Esophagus muscularis mucosa (tissue), 4 donors: Measurements from ENCODE around the gene GAREM2. TPM values are rescaled to one million over a fixed set of nuclear protein-coding genes. Genes with fewer than 3 reads are reported as not detected.

ENCODE experiments used
- DNase-seq: peaks from one replicate; pipeline ENCODE4 v3.0.0-alpha.2; 2017; ENCODE audit errors: extremely low spot score
- H3K27ac ChIP-seq, 4 donors: fragments of 200-600 bp; sonication (generic); replicated peaks in 1 of 4; 1 replicate in 3 of 4; 2 replicates in 1 of 4; pipeline ENCODE4 v1.5.1; 2016 to 2019; ENCODE audit warnings: mild to moderate bottlenecking in 1 of 4
- H3K27me3 ChIP-seq, 4 donors: fragments of 200-600 bp; sonication (generic); one replicate each; pipeline versions ENCODE4 v1.5.1 to v1.6.0; 2016 to 2019
- H3K36me3 ChIP-seq, 4 donors: fragments of 200-600 bp; sonication (generic); one replicate each; pipeline ENCODE4 v1.5.1; 2016 to 2019
- H3K4me1 ChIP-seq, 4 donors: fragments of 200-600 bp; sonication (generic); one replicate each; pipeline ENCODE4 v1.5.1; 2016 to 2019
- H3K4me3 ChIP-seq, 4 donors: fragments of 200-600 bp; sonication (generic); 1 replicate in 2 of 4; 2 replicates in 2 of 4; pipeline ENCODE4 v1.5.1; 2016 to 2019; ENCODE audit warnings: mild to moderate bottlenecking in 4 of 4, moderate library complexity in 1 of 4
- H3K9me3 ChIP-seq, 4 donors: fragments of 200-600 bp; sonication (generic); 1 replicate in 3 of 4; 2 replicates in 1 of 4; pipeline ENCODE4 v1.5.1; 2016 to 2019
- EP300 ChIP-seq: sonication (generic); formaldehyde crosslinking; IDR thresholded peaks from one replicate; pipeline ENCODE4 v1.6.1; 2017; ENCODE audit warnings: antibody characterized with exemption
- POLR2A ChIP-seq: fragments of 450-650 bp; IDR thresholded peaks from one replicate; pipeline ENCODE4 v1.6.1; 2017; ENCODE audit warnings: antibody characterized with exemption, moderate library complexity, mild to moderate bottlenecking, low read depth
- POLR2AphosphoS5 ChIP-seq, 2 donors: sonication (generic); formaldehyde crosslinking; IDR thresholded peaks; one replicate each; pipeline ENCODE4 v1.6.1; 2017; ENCODE audit warnings: antibody characterized with exemption in 2 of 2
- WGBS: methylation state at CpG from one replicate; pipeline ENCODE4 v1.1.5; 2018; 5-methylcytosine and 5-hydroxymethylcytosine counted together
- intact Hi-C: fragments of 100-400 bp; cut with DNase I; formaldehyde crosslinking; loops from one replicate; pipeline ENCODE4 v1.15.1; 2023
- total RNA-seq, 4 donors: library from RNA; depleted of rRNA; stranded (reverse); fragments of >200 nt; gene quantifications; one replicate each; pipeline versions ENCODE4 v1.1.0 to v1.2.1, GENCODE V29; 2016
- TF ChIP-seq, protein P1 (sequence below), 3 experiments: fragments of 200-600 bp in 2 of 3; fragments of 450-650 bp in 1 of 3; sonication (generic) in 2 of 3; IDR thresholded peaks; one replicate each; pipeline ENCODE4 v1.5.1; 2017 to 2019; ENCODE audit warnings: antibody characterized with exemption in 3 of 3, mild to moderate bottlenecking in 2 of 3, moderate library complexity in 1 of 3

GAREM2 gene
- total RNA-seq, 4 donors from 2014 or later, result 2.5 to 5.5 (median 3.6) TPM

DNA sequence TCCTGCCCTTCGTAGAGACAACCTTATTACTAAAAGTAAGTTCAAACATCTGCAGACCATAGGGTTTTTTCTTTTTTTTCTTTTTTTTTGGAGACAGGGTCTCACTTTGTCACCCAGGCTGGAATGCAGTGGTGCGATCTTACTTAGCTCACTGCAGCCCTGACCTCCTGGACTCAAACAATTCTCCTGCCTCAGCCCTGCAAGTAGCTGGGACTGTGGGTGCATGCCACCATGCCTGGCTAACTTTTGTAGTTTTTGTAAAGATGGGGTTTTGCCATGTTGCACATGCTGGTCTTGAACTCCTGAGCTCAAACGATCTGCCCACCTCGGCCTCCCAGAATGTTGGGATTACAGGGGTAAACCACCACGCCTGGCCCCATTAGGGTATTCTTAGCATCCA lies 39.1 kb downstream of the GAREM2 start:
- Histone ChIP-seq H3K9me3 (no peaks in the 10 kb centered on the region), H3K27ac (no peak overlapping the region), H3K4me1 (no peaks in the 10 kb centered on the region), H3K4me3 (no peak overlapping the region), H3K27me3 (no peaks in the 10 kb centered on the region), H3K36me3 (peaks cover 59 to 100% (median 91%) of the 10 kb centered on the region in 4 donors)
- peak; percentile 60 for DNase-seq
- TF ChIP-seq POLR2A, result no peak
- no peak for TF ChIP-seq POLR2AphosphoS5 (IDR thresholded peaks at IDR 0.05)
- TF ChIP-seq, protein P1, sequence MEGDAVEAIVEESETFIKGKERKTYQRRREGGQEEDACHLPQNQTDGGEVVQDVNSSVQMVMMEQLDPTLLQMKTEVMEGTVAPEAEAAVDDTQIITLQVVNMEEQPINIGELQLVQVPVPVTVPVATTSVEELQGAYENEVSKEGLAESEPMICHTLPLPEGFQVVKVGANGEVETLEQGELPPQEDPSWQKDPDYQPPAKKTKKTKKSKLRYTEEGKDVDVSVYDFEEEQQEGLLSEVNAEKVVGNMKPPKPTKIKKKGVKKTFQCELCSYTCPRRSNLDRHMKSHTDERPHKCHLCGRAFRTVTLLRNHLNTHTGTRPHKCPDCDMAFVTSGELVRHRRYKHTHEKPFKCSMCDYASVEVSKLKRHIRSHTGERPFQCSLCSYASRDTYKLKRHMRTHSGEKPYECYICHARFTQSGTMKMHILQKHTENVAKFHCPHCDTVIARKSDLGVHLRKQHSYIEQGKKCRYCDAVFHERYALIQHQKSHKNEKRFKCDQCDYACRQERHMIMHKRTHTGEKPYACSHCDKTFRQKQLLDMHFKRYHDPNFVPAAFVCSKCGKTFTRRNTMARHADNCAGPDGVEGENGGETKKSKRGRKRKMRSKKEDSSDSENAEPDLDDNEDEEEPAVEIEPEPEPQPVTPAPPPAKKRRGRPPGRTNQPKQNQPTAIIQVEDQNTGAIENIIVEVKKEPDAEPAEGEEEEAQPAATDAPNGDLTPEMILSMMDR (IDR thresholded peaks at IDR 0.05), result no peak
- TF ChIP-seq EP300, result no peak
- WGBS, result 93% methylated on average over 5 of the region's 5 CpGs
- intact Hi-C loops, result no loop called here

DNA sequence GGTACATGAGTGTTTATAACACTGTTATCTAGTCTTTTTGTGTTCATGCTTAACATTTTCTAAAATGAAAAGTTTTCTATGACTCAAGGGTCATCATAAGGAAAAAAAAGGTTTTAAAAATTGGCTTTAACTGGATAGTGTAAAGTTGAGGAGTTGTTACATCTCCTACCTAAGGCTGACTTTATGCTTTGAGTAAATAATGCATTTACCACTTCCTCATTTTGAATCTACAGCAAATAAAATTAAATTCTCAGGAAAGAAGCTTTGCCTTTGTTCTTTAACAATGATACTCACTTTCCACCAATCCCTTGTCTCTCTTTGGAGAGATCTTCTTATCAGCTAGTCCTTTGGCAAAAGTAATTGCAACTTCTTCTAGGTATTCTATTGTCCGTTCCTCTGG lies 41.9 kb downstream of the GAREM2 start:
- intact Hi-C loops, result no loop called here
- H3K27me3 ChIP-seq, result no peaks in the 10 kb centered on the region

DNA sequence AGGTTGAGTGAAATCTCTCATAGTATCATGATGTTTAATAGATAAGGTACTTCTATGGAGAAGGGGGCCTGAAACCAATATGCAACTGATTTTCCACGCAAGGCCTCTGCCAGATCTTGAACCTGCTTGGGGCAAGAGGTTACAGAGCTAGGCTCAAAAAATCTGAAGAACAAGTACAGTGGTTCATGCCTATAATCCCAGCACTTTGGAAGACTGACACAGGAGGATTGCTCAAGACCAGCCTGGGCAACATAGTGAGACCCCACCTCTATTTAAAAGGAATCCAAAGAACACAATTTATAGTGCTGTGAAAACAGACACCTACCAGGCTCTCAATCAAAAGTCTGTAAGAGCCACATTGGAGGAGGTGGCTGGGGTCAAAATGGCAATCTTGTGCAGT lies 42.9 kb downstream of the GAREM2 start:
- no peaks in the 10 kb centered on the region for H3K27me3 ChIP-seq
- H3K4me1 ChIP-seq, result no peaks in the 10 kb centered on the region
- peak; percentile 57 for DNase-seq
- H3K27ac ChIP-seq, result no peak overlapping the region
- no peak overlapping the region for H3K4me3 ChIP-seq
- TF ChIP-seq, protein P1 (IDR thresholded peaks at IDR 0.05), result no peak
- TF ChIP-seq POLR2AphosphoS5 (IDR thresholded peaks at IDR 0.05) (no peak), POLR2A (no peak), EP300 (no peak)
- intact Hi-C loops, result no loop called here
- peaks cover 54 to 99% (median 86%) of the 10 kb centered on the region in 4 donors for H3K36me3 ChIP-seq
- WGBS, result 90% methylated on average over 1 of the region's 1 CpG
- H3K9me3 ChIP-seq, result no peaks in the 10 kb centered on the region

More for the DNA sequence above, 41.9 kb downstream of the GAREM2 start:
- 100% methylated on average over 1 of the region's 1 CpG for WGBS
- no peaks in the 10 kb centered on the region for H3K9me3 ChIP-seq
- peaks cover 58 to 99% (median 86%) of the 10 kb centered on the region in 4 donors for H3K36me3 ChIP-seq
- H3K4me3 ChIP-seq, result no peak overlapping the region
- no peak overlapping the region for H3K27ac ChIP-seq
- TF ChIP-seq POLR2A (no peak), EP300 (no peak), POLR2AphosphoS5 (IDR thresholded peaks at IDR 0.05) (no peak)
- TF ChIP-seq, protein P1 (IDR thresholded peaks at IDR 0.05), result no peak
- DNase-seq, result no peak
- H3K4me1 ChIP-seq, result no peaks in the 10 kb centered on the region

- no peaks in the 10 kb centered on the region for H3K9me3 ChIP-seq
- WGBS, result 98% methylated on average over 3 of the region's 4 CpGs
- H3K27me3 ChIP-seq, result no peaks in the 10 kb centered on the region
- intact Hi-C loops, result no loop called here
- H3K36me3 ChIP-seq, result peaks cover 46 to 98% (median 88%) of the 10 kb centered on the region in 4 donors
- peak; percentile 37 for DNase-seq
- H3K4me1 ChIP-seq, result no peaks in the 10 kb centered on the region
- no peak overlapping the region for H3K27ac ChIP-seq
- no peak for TF ChIP-seq POLR2AphosphoS5 (IDR thresholded peaks at IDR 0.05)
- TF ChIP-seq, protein P1 (IDR thresholded peaks at IDR 0.05), result no peak
- no peak for TF ChIP-seq EP300
- TF ChIP-seq POLR2A, result no peak
- no peak overlapping the region for H3K4me3 ChIP-seq
Measured at GRCh38 chr2:26216587-26216986, 43.7 kb downstream of the GAREM2 start.

DNA sequence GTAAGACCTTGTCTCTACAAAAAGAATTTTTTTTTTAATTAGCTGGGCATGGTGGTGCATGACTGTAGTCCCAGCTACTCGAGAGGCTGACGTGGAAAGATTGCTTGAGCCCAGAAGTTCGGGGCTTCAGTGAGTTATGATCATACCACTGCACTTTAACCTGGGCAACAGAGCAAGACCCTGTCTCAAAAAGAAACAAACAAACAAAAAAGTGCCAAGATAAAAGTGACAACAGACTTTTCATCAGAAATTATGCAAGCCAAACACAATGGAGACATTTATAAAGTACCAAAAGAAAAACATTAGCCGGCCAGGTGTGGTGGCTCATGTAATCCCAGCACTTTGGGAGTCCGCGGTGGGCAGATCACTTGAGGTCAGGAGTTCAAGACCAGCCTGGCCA lies 44.8 kb downstream of the GAREM2 start:
- Histone ChIP-seq H3K4me3 (no peak overlapping the region), H3K9me3 (no peaks in the 10 kb centered on the region), H3K4me1 (no peaks in the 10 kb centered on the region), H3K27ac (no peak overlapping the region), H3K36me3 (peaks cover 36 to 96% (median 87%) of the 10 kb centered on the region in 4 donors), H3K27me3 (no peaks in the 10 kb centered on the region)
- peak; percentile 8 for DNase-seq
- WGBS, result 79% methylated on average over 6 of the region's 6 CpGs
- intact Hi-C loops, result no loop called here
- TF ChIP-seq, protein P1 (IDR thresholded peaks at IDR 0.05), result no peak
